OCI-LY7 (cell line): ENCODE data around the gene TTC9C.

ENCODE experiments used
- EZH2phosphoT487 ChIP-seq: fragments of 200-600 bp; sonication (generic); IDR thresholded peaks from 2 replicates; pipeline ENCODE4 v1.6.1; 2018; ENCODE audit warnings: low read depth, borderline replicate concordance, mild to moderate bottlenecking, mixed run types, antibody characterized with exemption, low read length, moderate library complexity, mixed read lengths
- TF ChIP-seq, protein P1 (sequence below): fragments of 200-600 bp; sonication (generic); conservative IDR thresholded peaks from 2 replicates; pipeline ENCODE4 v1.5.1; 2014; ENCODE audit warnings: mild to moderate bottlenecking, antibody characterized with exemption, low read length, moderate library complexity, mixed read lengths

DNA sequence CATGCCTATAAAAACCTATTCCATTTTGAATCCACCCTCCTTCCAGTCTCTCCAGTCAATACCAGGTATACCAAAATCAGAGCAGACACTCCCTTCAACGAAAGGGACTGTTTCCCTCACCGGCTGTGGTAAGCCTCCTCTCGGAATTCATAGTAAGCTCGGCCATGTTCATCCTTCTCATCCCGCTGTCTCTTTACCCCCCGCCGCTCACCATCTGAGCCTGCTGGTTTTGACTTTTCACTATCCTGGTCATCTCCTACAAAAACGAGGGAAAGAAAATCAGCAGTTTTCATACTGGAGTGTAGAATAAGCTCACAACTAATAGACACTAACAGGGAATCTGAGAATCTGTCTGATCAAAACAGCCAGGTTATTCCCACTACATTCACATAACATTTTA lies 4.1 kb upstream of the TTC9C start:
- TF ChIP-seq, protein P1, sequence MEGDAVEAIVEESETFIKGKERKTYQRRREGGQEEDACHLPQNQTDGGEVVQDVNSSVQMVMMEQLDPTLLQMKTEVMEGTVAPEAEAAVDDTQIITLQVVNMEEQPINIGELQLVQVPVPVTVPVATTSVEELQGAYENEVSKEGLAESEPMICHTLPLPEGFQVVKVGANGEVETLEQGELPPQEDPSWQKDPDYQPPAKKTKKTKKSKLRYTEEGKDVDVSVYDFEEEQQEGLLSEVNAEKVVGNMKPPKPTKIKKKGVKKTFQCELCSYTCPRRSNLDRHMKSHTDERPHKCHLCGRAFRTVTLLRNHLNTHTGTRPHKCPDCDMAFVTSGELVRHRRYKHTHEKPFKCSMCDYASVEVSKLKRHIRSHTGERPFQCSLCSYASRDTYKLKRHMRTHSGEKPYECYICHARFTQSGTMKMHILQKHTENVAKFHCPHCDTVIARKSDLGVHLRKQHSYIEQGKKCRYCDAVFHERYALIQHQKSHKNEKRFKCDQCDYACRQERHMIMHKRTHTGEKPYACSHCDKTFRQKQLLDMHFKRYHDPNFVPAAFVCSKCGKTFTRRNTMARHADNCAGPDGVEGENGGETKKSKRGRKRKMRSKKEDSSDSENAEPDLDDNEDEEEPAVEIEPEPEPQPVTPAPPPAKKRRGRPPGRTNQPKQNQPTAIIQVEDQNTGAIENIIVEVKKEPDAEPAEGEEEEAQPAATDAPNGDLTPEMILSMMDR, result no peak
- no peak for TF ChIP-seq EZH2phosphoT487
